Esophagus squamous epithelium (tissue), 5 donors: ENCODE data around the gene PUS1. TPM values are rescaled to one million over a fixed set of nuclear protein-coding genes. Genes with fewer than 3 reads are reported as not detected.

Experiments used
- DNase-seq: peaks from one replicate; lab custom pipeline; 2025; lab: John Stamatoyannopoulos, UW
- H3K27ac ChIP-seq, 4 donors: fragments of 200-600 bp; sonication (generic); one replicate each; pipeline ENCODE4 v1.5.1; 2016 to 2019; ENCODE audit warnings: mild to moderate bottlenecking in 1 of 4
- H3K27me3 ChIP-seq, 4 donors: fragments of 200-600 bp; sonication (generic); 1 replicate in 3 of 4; 2 replicates in 1 of 4; pipeline versions ENCODE4 v1.5.1 to v1.6.0; 2017 to 2021; ENCODE audit warnings: antibody characterized with exemption in 1 of 4
- H3K36me3 ChIP-seq, 3 donors: fragments of 200-600 bp; sonication (generic); one replicate each; pipeline ENCODE4 v1.5.1; 2016 to 2019
- H3K4me1 ChIP-seq, 3 donors: fragments of 200-600 bp; sonication (generic); one replicate each; pipeline ENCODE4 v1.5.1; 2017 to 2019
- H3K4me3 ChIP-seq, 4 donors: fragments of 200-600 bp; sonication (generic); 1 replicate in 3 of 4; 2 replicates in 1 of 4; pipeline ENCODE4 v1.5.1; 2016 to 2019; ENCODE audit warnings: mild to moderate bottlenecking in 2 of 4, moderate library complexity in 1 of 4
- H3K9me3 ChIP-seq, 3 donors: fragments of 200-600 bp; sonication (generic); one replicate each; pipeline ENCODE4 v1.5.1; 2016 to 2019
- POLR2A ChIP-seq, 4 donors: fragments of 450-650 bp; IDR thresholded peaks; one replicate each; pipeline ENCODE4 v1.6.1; 2017; ENCODE audit warnings: antibody characterized with exemption in 4 of 4, mild to moderate bottlenecking in 4 of 4, moderate library complexity in 3 of 4
- WGBS, 2 donors: methylation state at CpG; one replicate each; pipeline ENCODE4 v1.1.5; 2018; 5-methylcytosine and 5-hydroxymethylcytosine counted together
- intact Hi-C: fragments of 100-400 bp; cut with DNase I; formaldehyde crosslinking; loops from one replicate; pipeline ENCODE4 v1.15.0; 2022
- total RNA-seq, 4 donors: library from RNA; depleted of rRNA; stranded (reverse); fragments of >200 nt; gene quantifications; one replicate each; pipeline ENCODE4 v1.1.0, GENCODE V29; 2016
- TF ChIP-seq, protein P1 (sequence below), 6 experiments: fragments of 450-650 bp in 4 of 6; fragments of 200-600 bp in 2 of 6; sonication (generic) in 2 of 6; IDR thresholded peaks; one replicate each; pipeline ENCODE4 v1.5.1; 2016 to 2019; ENCODE audit warnings: antibody characterized with exemption in 6 of 6, mild to moderate bottlenecking in 4 of 6, moderate library complexity in 4 of 6
- donor health status: DM: yes; HTN: yes; CAD: no.

Gene PUS1
- total RNA-seq, 4 donors from 2014 or later: 8.1 to 24.2 (median 19.8) TPM

DNA sequence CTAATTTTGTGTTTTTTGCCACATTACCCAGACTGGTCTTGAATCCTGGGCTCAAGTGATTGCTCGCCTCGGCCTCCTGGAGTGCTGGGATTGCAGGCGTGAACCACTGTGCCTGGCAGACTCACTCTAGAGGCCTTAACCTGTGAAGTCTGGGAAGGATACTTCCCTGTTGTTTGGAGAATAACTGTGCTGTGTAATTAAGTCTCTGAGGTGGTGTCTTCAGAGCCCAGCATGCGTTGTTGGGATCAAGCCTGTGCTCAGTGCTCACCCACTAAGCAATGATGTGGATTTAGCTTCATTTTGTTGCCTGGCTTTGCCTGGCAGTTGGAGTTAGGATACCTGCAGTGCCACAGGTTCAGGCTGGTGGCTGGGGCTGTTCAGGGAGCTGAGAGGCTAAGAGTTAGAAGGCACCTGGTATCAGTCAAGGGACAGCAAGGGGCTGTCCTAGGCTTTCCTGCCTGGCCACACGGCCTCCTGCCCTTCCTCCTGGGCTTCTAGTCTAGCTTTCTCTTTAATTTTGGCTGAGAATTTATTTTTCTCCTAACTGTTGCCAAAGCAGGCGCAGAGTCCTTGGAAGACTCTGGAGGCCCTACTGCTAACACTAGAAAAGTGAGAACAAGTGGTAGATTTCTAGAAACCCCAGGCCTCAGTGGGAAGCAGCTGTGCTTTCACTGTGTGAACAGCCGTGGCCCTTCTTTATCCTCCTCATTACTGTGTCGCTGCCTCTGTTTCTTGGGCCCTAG lies 59.1 kb downstream of the PUS1 start:
- Histone ChIP-seq H3K4me3 (no peak overlapping the region), H3K36me3 (peaks cover 21 to 99% (median 28%) of the 10 kb centered on the region in 3 donors), H3K9me3 (no peaks in the 10 kb centered on the region), H3K4me1 (peaks cover 0 to 17% (median 3%) of the 10 kb centered on the region in 3 donors), H3K27ac (no peak overlapping the region), H3K27me3 (no peaks in the 10 kb centered on the region)
- WGBS, 2 donors: 88 to 89% methylated on average over 7 of the region's 8 CpGs
- TF ChIP-seq, protein P1, sequence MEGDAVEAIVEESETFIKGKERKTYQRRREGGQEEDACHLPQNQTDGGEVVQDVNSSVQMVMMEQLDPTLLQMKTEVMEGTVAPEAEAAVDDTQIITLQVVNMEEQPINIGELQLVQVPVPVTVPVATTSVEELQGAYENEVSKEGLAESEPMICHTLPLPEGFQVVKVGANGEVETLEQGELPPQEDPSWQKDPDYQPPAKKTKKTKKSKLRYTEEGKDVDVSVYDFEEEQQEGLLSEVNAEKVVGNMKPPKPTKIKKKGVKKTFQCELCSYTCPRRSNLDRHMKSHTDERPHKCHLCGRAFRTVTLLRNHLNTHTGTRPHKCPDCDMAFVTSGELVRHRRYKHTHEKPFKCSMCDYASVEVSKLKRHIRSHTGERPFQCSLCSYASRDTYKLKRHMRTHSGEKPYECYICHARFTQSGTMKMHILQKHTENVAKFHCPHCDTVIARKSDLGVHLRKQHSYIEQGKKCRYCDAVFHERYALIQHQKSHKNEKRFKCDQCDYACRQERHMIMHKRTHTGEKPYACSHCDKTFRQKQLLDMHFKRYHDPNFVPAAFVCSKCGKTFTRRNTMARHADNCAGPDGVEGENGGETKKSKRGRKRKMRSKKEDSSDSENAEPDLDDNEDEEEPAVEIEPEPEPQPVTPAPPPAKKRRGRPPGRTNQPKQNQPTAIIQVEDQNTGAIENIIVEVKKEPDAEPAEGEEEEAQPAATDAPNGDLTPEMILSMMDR (IDR thresholded peaks at IDR 0.05): no peak
- no peak for TF ChIP-seq POLR2A (IDR thresholded peaks at IDR 0.05)
- intact Hi-C loops: no loop called here
- no peak for DNase-seq

DNA sequence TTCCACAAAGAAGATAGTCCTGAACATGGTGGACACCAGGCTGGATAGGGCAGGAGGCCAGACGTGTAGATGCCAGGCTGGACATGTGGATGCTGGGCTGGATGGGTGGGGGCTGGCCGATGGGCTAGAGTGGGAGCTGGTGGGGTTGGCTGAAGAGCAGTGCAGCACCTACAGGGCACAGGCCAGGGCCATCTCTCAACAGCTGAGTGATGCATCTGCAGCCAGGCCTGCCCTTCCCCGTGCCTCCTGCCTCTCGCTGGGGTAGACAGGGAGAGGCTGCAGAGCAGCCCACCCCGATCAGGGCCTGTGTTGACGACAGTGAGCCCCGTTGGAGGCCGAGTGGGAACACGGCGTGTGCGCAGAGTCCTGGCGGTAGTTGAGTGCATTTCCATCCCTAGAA lies 59.9 kb downstream of the PUS1 start:
- TF ChIP-seq, protein P1 (IDR thresholded peaks at IDR 0.05): no peak
- no peak for TF ChIP-seq POLR2A (IDR thresholded peaks at IDR 0.05)
- H3K27me3 ChIP-seq: no peaks in the 10 kb centered on the region
- no peak overlapping the region for H3K4me3 ChIP-seq
- no peak for DNase-seq
- peaks cover 0 to 13% (median 0%) of the 10 kb centered on the region in 3 donors for H3K4me1 ChIP-seq
- no peak overlapping the region for H3K27ac ChIP-seq
- intact Hi-C loops: no loop called here
- peaks cover 25 to 99% (median 33%) of the 10 kb centered on the region in 3 donors for H3K36me3 ChIP-seq
- 81 to 93% methylated on average over 4 to 11 of the region's 12 CpGs for WGBS, 2 donors
- no peaks in the 10 kb centered on the region for H3K9me3 ChIP-seq

DNA sequence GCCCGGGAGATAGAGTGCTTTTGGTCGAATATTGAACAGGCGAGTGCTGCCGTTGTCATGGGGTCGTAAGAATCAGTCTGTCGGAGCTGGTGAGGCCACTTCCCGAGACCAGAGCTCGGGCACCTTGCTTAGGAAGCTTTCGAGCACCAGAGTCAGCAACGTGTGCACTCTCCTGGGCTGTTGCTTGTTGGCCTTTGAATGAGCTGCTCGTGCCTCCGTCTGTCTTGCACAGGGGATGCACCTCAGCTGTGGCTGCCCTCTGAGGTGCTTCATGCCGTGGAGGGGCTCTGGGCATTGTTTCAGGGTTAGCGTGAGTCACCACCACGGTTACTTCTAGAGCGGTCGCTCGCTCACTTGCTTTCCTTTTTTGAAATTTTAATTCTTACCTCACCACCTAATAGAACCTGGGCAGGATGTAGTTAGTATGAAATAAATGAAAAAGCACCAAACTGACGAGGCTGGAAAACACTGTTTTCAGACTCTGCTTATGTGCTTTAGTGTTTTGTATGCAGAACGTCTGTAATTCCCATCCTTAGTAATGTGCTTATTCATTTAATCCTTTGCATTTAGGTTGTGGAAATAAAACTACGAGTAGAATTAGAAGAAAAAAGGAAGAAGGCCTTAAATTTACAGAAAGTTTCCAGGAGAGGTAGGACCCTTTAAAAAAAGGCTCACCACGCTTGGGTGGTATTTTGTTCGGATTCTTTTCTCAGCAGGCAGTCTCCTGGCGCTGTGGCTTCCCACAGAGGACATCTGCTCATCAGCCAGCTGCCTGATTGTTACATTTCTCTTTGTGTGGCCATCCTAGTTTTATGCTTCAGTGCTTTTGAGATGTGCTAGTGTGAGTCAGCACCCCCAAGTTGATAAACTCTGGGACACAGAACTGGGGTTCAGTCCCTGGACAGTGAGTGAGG lies 61.2 kb downstream of the PUS1 start:
- Histone ChIP-seq H3K27me3 (no peaks in the 10 kb centered on the region), H3K36me3 (peaks cover 28 to 100% (median 35%) of the 10 kb centered on the region in 3 donors), H3K4me1 (no peaks in the 10 kb centered on the region), H3K9me3 (no peaks in the 10 kb centered on the region), H3K27ac (no peak overlapping the region), H3K4me3 (no peak overlapping the region)
- WGBS, 2 donors: 81 to 82% methylated on average over 19 to 23 of the region's 24 CpGs
- TF ChIP-seq, protein P1 (IDR thresholded peaks at IDR 0.05): no peak
- no peak for TF ChIP-seq POLR2A (IDR thresholded peaks at IDR 0.05)
- intact Hi-C loops: no loop called here
- no peak for DNase-seq

DNA sequence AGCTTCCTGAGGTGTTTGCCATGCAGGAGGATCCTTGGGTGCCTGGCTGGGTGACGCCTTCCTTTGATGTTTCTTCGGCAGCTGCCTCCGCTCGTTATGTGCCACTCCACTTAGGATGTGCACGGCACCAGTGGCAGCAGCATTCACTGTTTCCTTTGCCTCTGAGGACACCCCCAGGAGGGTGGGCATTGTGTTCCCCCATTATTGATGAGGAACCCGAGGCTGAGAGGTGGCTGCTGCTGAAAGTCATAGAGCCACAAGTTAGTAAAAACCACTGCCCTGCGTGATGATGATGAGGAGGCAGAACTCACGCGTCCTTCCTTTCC lies 61.9 kb downstream of the PUS1 start:
- intact Hi-C loops: no loop called here
- Histone ChIP-seq H3K27ac (no peak overlapping the region), H3K4me1 (no peaks in the 10 kb centered on the region), H3K36me3 (peaks cover 28 to 100% (median 35%) of the 10 kb centered on the region in 3 donors), H3K27me3 (no peaks in the 10 kb centered on the region), H3K4me3 (no peak overlapping the region), H3K9me3 (no peaks in the 10 kb centered on the region)
- no peak for TF ChIP-seq POLR2A (IDR thresholded peaks at IDR 0.05)
- TF ChIP-seq, protein P1 (IDR thresholded peaks at IDR 0.05): no peak
- no peak for DNase-seq
- WGBS, 2 donors: 98 to 100% methylated on average over 2 to 6 of the region's 9 CpGs
